Measurements from ENCODE around the gene HMGN2.

DNA sequence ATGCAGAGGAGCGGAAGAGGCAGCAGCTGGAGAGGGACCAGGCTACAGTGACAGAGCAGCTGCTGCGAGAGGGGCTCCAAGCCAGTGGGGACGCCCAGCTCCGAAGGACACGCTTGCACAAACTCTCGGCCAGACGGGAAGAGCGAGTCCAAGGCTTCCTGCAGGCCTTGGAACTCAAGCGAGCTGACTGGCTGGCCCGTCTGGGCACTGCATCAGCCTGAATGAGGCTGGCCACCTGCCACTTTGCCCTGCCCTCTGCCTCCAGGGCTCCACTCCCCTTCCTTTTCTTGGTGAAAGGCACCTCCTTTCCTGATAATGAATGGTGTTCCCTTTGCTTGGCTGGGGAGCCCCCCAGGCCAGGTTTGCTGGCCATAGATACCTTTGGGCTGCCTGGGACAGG, 3.3 kb upstream of the HMGN2 start:
- TF ChIP-seq, protein P1, sequence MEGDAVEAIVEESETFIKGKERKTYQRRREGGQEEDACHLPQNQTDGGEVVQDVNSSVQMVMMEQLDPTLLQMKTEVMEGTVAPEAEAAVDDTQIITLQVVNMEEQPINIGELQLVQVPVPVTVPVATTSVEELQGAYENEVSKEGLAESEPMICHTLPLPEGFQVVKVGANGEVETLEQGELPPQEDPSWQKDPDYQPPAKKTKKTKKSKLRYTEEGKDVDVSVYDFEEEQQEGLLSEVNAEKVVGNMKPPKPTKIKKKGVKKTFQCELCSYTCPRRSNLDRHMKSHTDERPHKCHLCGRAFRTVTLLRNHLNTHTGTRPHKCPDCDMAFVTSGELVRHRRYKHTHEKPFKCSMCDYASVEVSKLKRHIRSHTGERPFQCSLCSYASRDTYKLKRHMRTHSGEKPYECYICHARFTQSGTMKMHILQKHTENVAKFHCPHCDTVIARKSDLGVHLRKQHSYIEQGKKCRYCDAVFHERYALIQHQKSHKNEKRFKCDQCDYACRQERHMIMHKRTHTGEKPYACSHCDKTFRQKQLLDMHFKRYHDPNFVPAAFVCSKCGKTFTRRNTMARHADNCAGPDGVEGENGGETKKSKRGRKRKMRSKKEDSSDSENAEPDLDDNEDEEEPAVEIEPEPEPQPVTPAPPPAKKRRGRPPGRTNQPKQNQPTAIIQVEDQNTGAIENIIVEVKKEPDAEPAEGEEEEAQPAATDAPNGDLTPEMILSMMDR (IDR thresholded peaks at IDR 0.05) = no peak
- peak in 1 of 2 donors; percentile 39 for TF ChIP-seq POLR2A (IDR thresholded peaks at IDR 0.05)
